ENCODE measurements around the gene SMIM35.

- TF ChIP-seq, protein P1, sequence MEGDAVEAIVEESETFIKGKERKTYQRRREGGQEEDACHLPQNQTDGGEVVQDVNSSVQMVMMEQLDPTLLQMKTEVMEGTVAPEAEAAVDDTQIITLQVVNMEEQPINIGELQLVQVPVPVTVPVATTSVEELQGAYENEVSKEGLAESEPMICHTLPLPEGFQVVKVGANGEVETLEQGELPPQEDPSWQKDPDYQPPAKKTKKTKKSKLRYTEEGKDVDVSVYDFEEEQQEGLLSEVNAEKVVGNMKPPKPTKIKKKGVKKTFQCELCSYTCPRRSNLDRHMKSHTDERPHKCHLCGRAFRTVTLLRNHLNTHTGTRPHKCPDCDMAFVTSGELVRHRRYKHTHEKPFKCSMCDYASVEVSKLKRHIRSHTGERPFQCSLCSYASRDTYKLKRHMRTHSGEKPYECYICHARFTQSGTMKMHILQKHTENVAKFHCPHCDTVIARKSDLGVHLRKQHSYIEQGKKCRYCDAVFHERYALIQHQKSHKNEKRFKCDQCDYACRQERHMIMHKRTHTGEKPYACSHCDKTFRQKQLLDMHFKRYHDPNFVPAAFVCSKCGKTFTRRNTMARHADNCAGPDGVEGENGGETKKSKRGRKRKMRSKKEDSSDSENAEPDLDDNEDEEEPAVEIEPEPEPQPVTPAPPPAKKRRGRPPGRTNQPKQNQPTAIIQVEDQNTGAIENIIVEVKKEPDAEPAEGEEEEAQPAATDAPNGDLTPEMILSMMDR (conservative IDR thresholded peaks at IDR 0.05 in 1 of 2, IDR thresholded peaks at IDR 0.05 in 1 of 2; ENCODE audit: low read depth in 1 of 2, low read length in 2 of 2) = no peak
- no peak for TF ChIP-seq EZH2 (IDR thresholded peaks at IDR 0.05; ENCODE audit: low read length, missing control alignments)
Observed at GRCh38 chr11:118050208-118050891, 36.4 kb downstream of the SMIM35 start.
